OCI-LY1 (cell line): ENCODE data around the gene WNK2.

Experiments used
- CTCF ChIP-seq: fragments of 200-600 bp; sonication (generic), shearing (Covaris generic); IDR thresholded peaks from 2 replicates; pipeline ENCODE4 v1.5.1; 2017; ENCODE audit warnings: mild to moderate bottlenecking, antibody characterized with exemption, low read length, moderate library complexity, mixed read lengths
- EZH2 ChIP-seq: fragments of 200-600 bp; sonication (generic), shearing (Covaris generic); IDR thresholded peaks from 2 replicates; pipeline ENCODE4 v1.8.0; 2017; ENCODE audit warnings: borderline replicate concordance, mixed run types, mild to moderate bottlenecking, antibody characterized with exemption, low read length, moderate library complexity, mixed read lengths

GRCh38 chr9:93177676-93178075, 6.3 kb upstream of the WNK2 start:
- TF ChIP-seq CTCF, result no peak
- TF ChIP-seq EZH2, result no peak
